Measurements from ENCODE around the gene IFT122.
"Not testable (repeated sequence)": the region's sequence is repeated elsewhere in the genome, so short reads cannot be mapped to it uniquely, and the experiment has no call there.

Gene IFT122, protein sequence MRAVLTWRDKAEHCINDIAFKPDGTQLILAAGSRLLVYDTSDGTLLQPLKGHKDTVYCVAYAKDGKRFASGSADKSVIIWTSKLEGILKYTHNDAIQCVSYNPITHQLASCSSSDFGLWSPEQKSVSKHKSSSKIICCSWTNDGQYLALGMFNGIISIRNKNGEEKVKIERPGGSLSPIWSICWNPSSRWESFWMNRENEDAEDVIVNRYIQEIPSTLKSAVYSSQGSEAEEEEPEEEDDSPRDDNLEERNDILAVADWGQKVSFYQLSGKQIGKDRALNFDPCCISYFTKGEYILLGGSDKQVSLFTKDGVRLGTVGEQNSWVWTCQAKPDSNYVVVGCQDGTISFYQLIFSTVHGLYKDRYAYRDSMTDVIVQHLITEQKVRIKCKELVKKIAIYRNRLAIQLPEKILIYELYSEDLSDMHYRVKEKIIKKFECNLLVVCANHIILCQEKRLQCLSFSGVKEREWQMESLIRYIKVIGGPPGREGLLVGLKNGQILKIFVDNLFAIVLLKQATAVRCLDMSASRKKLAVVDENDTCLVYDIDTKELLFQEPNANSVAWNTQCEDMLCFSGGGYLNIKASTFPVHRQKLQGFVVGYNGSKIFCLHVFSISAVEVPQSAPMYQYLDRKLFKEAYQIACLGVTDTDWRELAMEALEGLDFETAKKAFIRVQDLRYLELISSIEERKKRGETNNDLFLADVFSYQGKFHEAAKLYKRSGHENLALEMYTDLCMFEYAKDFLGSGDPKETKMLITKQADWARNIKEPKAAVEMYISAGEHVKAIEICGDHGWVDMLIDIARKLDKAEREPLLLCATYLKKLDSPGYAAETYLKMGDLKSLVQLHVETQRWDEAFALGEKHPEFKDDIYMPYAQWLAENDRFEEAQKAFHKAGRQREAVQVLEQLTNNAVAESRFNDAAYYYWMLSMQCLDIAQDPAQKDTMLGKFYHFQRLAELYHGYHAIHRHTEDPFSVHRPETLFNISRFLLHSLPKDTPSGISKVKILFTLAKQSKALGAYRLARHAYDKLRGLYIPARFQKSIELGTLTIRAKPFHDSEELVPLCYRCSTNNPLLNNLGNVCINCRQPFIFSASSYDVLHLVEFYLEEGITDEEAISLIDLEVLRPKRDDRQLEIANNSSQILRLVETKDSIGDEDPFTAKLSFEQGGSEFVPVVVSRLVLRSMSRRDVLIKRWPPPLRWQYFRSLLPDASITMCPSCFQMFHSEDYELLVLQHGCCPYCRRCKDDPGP

DNA sequence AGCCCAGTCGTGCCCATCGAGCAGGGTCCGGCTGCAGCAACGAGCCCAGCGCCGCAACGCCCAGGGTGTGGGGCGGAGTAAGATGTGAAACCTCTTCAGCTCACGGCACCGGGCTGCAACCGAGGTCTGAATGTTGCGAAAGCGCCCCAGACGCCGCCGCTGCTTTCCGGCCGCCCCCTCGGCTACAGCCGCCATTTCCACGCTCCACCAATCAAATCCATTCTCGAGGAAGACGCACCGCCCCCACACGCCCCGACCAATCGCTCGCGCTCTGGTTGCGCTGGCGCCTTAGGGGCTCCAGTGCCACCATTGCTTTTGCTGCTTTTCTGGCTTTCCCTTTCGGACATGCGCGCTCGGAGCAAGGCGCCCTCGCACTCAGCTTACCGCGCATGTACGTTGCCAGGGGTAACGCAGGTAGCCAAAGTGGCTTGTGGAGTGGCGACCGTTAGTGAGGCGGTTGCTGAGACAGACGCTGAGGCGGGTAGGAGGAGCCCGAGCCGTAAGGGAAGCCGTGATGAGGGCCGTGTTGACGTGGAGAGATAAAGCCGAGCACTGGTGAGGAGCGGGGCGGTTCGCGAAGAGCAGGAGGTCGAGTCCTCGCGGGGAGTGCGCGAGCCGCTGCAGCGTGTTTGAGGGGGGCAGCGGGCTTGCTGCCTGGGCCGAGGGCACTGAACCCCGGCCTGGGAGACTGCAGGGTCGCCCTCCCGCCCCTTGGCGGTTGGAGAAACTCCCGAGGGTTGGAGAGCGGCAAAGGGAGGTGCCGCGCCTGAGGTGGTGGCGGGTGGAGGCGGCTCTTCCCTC is at the start of gene IFT122, which contains the start of gene MBD4:
Gene IFT122, plus strand, starts transcription at position 408 of the 801 bp plus-strand sequence. Its CDS starts 107 bp downstream, at position 515.
Gene MBD4, minus strand, starts transcription at position 132 of the 801 bp plus-strand sequence. Its CDS starts 115 bp downstream, at position 17.
- DNase-seq (ENCODE audit: low spot score) = peak; percentile 99

DNA sequence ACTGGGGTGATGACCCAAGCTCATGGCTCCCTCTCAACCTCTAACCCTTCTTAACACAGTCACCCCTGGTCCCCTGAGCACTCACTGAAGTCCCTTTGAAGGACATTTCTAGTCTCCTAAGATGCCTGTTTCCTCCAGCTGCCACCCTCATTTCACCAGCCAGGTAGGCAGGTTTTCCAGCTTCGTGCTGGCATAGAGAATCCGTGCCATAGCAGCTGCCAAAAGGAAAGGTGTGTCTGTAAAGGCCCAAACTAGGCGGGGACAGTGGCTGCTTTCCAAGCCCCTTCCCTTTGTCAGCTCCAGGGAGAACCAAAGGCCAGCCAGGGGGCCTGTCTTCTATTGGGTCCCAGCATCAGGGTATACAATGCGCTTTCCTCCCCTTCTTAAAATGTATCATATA is 48.4 kb upstream of the IFT122 start:
- DNase-seq (ENCODE audit: low spot score) = not testable (repeated sequence)

DNA sequence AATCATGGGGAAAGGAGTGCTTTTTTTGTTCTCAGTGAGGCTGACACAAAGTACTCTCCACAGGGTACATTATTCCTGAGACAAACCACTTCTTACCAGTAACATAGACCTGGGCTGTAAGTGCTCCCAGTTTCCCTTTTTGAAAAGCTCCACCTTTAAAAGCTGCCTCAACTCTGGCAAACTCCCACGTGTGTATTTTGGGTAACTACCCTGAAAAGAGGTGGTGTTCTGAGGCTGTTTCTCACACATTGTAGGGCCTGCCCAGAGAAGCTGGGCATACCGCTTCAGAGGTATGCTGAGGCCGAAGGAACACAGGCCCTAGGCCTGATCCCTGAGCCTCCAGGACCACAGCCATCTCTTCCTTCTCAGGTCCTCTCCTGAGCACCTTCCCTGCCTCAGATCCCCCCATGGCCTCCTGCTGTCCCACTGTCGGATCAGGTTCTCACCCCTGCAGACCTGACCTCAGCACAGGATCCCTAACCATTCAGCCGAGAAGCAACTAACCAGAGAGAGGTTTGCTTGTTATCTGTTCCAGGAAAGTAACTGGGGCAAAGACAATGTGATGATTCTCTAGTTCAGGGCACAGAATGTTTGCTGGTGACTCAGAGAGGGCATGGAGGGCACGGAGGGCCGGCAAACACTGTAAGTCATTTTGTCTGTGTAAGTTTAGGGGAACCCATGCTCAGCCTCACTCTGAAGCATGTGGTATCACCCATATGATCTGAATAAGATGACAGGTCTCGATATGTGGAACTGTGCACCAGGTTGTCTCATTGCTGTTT is 47.7 kb upstream of the IFT122 start:
- not testable (repeated sequence) for DNase-seq (ENCODE audit: low spot score)

DNA sequence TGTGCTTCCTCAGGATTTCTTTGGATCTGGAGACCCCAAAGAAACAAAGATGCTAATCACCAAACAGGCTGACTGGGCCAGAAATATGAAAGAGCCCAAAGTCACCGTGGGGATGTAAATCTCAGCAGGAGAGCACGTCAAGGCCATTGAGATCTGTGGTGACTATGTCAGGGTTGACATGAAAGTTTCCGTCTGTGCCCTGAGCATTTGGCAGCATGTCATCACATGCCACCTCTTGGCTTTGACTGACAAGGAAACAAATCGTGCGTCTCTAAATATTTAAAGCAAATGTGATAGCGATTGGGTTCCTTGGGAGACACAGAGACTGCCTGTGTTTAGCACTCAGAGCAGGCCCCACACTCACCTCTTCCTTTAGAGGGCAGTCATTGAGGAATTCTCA is 46.8 kb upstream of the IFT122 start:
- DNase-seq (ENCODE audit: low spot score) = no peak

DNA sequence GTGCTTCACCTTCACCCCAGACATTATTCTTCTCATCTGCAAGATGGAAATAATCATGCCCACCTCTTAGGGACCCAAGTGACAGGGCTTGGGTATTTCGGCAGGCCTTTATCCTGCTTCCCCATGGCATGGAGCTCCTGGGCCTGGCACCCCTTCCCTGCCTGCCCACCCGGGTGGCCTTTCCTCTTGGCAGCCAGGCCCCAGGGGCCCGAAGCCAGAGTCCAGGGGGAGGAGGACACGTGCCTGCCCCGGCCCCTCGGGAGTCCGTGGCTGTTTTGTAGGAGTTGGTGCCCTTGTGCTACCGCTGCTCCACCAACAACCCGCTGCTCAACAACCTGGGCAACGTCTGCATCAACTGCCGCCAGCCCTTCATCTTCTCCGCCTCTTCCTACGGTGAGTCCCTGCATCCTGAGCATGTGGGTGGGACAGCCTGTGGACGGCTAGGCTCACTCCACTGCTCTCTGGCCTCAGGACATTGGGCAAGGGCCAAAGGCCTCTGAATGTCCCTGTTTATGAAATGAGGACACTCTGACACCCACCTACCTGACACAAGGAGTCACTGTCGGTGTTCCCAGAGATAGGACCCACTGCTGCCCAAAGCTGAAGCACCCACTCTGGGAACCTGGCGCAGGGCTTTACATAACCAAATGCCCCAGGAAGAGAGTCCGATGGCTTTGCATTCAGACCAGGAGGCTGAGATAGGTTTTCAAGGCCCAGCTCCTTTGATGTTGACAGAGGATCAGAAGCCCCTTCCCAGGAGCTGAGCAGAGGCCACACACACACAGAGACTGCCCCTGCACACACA is 46.1 kb upstream of the IFT122 start:
- not testable (repeated sequence) for DNase-seq (ENCODE audit: low spot score)

DNA sequence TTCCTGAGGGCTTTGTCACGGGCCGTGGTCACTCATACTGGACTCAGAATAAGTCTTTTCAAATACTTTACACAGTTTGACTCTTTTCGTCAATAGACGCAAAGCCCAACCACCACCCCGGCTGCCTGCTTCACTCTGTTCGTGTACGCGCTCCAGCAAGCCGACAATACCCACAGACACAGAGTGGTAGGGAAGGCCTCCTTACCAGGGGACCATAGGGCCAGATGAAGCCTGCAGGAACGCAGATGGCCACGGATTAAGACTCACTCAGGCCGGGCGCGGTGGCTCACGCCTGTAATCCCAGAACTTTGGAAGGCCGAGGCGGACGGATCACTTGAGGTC is 41.2 kb upstream of the IFT122 start:
- peak; percentile 36 for DNase-seq (ENCODE audit: low spot score)

DNA sequence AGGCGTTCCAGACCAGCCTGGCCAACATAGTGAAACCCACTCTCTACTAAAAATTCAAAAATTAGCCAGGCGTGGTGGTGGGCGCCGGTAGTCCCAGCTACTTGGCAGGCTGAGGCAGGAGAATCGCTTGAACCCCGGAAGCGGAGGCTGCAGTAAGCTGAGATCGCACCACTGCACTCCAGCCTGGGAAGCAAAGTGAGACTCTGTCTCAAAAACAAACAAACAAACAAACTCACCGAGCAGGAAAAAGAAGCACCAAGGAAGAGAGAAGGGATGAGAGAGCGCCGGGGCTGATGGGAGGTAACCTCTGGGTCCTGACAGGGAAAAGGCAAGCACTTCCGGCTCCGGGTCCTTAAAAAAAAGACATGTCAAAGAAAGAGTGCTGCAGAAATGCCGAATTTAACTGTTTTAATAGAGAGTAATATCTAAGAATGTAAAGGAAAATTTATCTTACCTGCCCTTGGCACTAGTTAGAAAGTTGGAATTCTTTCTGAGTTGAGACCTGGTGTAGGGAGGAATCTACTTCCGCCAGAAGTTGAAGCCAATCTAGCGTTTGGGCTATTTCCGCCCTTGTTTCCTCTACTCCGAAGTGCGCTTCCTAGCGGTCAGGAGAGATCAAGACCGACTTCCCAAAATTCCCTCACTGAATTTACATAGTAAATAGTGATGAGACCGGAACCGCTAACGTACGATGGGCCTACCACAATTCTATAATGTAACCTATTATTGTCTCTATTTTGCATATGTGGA is 40.7 kb upstream of the IFT122 start:
- DNase-seq (ENCODE audit: low spot score) = peak; percentile 96

DNA sequence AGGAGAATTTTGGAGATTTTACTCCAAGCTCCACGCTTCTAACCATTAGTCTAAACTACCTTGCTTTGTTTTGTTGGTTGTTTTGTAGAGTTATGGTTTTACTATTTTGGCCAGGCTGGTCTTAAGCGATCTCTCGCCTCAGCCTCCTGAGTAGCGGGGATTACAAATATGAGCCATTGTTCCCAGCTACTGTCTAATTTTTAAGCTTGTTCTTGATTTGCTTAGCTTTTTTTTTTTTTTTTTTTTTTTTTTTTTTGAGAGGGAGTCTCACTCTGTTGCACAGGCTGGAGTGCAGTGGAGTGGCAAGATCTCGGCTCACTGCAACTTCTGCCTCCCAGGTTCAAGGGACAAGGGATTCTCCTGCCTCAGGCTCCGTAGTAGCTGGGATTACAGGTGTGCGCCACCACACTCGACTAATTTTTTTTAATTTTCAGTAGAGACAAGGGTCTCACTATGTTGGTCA is 40.1 kb upstream of the IFT122 start:
- peak; percentile 85 for DNase-seq (ENCODE audit: low spot score)

DNA sequence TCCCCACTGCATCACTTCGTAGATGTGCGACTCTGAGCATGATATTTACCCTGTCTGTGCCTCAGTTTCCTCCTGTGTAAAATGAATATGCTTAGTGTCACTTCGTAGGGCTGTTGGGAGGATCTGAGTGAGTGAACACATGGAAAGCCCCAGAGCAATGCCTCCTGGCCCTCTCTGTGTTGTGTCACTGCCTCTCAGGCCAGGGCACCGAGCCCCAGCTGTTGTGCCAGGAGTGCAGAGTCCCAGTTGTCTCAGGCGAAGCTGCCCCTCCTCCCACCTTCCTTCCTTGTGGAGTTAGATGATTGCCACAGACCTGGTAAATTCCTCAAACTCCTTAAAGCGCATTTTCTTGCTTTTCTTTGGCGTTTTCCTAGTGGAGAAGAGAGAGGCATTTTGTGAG is 37.8 kb upstream of the IFT122 start:
- no peak for DNase-seq (ENCODE audit: low spot score)

DNA sequence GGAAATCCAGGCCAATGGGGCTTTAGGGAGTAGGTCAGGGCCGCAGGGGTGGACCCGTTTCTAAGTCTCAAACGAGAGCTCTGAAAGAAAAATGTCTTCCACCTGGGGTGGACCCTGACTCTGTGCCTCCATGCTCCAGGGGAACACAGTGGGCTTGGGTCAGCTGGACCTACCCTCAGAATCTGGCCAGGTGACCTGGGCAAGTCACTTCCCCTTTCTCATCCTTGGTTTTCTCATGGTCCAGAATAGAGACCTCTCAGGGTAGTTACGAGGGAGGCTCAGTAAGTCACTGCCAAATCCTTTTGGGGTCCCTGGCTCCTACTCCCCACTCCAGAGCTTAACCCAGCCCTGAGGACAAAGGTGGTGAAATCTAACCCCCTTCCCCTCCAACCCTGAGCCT is 37.4 kb upstream of the IFT122 start:
- DNase-seq (ENCODE audit: low spot score) = no peak

DNA sequence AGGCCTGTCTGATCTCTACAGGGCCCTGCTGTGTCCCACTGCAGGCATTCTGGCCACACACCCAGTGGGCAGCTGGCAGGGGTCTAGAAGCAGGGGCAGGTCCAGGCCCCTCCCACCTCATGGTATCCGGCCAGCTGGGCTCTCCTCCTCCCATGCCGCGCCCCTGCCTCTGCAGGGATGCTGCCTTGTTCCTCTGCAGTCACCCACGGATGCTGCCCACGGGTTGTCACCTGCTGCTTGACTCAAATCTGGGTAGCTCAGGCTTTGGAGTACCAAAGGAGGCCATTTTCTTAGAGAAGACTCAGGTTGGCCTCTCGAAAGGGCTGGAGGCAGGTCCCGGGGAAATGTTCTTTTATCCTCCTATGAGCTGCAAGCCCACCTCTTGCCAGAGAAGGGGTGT is 36.6 kb upstream of the IFT122 start:
- DNase-seq (ENCODE audit: low spot score) = no peak

DNA sequence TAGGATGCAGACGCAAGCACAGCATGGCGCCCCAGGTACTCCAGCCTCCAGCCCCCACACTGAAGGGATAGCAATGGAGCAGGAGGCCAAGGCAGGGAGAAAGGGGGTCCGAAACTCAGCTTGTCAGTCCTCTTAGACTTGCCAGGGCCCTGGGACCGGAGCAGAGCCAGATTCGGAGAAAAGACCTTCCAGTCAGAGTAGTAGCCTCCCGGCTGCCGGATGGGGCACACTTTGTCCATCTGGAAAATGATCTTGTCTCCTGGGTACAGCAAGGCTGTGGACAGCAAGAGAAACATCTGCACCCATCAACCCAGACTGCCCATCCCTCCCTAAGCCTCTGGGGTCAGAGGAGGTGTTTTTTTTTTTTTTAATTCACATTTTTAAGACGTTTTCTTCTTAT is 35.9 kb upstream of the IFT122 start:
- no peak for DNase-seq (ENCODE audit: low spot score)

DNA sequence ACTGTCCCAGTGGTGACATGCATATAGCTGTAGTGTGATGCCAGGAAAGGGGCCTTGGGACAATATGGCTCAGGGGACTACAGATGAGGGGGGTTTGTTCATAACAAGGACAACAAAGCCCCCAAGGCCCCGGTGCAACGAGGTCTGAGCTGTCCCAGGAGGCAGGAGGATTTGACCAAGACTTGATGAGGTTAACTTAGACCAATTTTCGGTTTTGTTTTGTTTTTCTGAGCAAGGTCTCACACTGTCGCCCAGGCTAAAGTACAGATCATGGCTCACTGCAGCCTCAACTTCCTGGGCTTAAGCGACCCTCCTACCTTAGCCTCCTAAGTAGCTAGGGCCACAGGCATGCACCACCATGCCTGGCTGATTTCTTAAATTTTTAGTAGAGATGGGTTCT is 35.4 kb upstream of the IFT122 start:
- no peak for DNase-seq (ENCODE audit: low spot score)

DNA sequence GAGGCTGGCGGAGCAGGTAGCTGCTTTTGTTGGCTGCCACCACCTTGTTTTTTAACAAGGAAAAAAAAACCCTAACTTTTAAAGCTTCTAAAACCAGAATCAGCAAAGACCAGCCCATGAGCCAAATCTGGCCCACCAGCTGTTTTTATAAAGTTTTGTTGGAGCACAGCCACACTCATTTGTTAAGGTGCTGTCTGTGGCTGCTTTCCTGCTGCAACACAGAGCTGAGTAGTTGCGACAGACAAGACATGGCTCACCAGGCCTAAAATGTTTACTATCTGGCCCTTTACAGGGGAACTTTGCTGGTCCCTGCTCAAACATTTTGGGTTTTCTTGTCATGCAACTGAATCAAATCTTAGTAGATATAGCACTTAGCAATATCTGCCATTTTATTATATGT is 30.5 kb upstream of the IFT122 start:
- no peak for DNase-seq (ENCODE audit: low spot score)

DNA sequence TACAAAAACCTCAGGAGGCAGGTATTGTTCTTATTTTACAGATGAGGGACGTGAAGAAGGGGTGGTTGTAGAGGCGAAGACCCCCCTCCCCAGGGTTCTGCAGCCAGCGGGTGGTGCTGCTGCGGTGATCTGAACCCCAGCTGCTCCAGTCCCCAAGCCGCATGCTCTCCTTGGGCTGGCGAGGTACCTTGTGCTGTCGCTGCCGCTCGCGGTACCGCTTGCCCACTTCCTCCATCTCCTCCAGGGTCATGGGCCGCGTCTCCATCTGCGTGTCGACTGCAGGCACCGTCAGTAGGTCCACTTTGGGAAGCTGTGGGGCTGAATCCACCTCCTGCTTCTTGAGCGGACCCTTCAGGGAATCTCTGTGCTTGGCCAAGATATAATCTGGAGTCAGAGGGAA is 29.1 kb upstream of the IFT122 start:
- DNase-seq (ENCODE audit: low spot score) = no peak

DNA sequence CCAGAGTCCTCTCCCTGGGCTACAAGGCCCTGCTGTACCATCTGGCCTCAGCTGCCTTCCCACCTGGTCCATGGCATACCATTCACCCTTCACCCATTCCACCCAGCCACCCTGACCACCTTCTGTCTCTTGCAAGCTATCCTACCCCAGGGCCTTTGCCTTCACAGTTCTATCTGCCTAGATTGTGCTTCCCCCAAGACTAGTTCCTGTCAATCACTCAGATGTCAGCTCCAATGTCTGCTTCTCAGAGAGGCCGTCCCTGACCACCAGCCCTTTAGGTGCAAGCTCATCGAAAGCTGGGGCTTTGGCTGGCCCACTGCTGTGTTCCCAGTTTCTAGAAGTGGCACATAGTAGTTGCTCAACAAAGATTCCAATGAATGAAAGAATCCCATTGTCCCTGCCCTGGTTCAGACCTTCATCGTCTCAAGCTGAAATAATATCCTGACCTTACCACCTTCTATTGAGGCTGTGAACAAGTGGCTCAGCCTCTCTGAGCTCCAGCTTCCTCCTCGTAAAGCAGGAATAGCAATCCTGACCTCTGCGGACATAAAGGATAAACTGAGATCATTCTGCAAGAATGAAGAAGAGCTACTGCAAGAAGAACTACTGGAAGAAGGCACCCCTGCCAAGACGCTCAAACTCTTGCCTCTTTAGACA is 27.4 kb upstream of the IFT122 start:
- no peak for DNase-seq (ENCODE audit: low spot score)

DNA sequence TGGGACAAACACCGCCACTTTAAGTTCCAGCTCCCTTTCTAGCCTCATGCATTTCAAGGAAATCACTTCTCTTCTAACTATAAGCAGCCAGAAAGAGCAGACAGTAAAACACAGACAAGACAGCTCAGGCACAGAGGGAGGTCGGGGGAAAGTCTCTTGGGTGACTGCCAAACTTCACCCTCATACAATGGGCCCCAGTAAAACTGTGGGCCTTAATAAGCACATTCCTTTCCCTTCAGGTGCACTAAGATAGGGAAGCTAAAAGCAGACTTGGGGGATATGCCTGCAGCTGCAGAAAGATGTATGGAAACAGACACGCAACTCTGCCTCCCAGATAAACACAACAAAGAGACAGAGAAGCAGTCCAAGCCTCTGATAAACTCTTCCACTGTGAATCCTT is 26.8 kb upstream of the IFT122 start:
- not testable (repeated sequence) for DNase-seq (ENCODE audit: low spot score)

Measured in RKO (cell line).